H1 (cell line): ENCODE measurements around the gene RBM20. TPM values are rescaled to one million over a fixed set of nuclear protein-coding genes. Genes with fewer than 3 reads are reported as not detected.

Source experiments
- CTCF ChIA-PET: fragments of 300-600 bp; sonication (Branson Sonifier 250); formaldehyde crosslinking; loops from one replicate; lab custom pipeline; 2021; ENCODE audit not compliant: partially characterized antibody; lab: Charles Lee
- POLR2A ChIA-PET: fragments of 300-600 bp; sonication (Branson Sonifier 250); formaldehyde crosslinking; loops from one replicate; lab custom pipeline; 2021; ENCODE audit warnings: inconsistent platforms; ENCODE audit not compliant: partially characterized antibody; lab: Charles Lee
- DNase-seq, 2 experiments: peaks; one replicate each; pipeline versions ENCODE4 v3.0.0 to v3.0.0-alpha.2; 2010 to 2022; ENCODE audit warnings: low spot score in 2 of 2, low read depth in 1 of 2, mixed read lengths in 1 of 2
- FAIRE-seq: peaks from 2 replicates; lab custom pipeline; 2011; peaks lifted over from hg19 to GRCh38; lab: Jason Lieb, UNC
- H2AFZ ChIP-seq: 2 replicates; pipeline ENCODE4 v1.8.1; 2012; ENCODE audit warnings: low read length, inconsistent platforms
- H2AK5ac ChIP-seq: 2 replicates; pipeline ENCODE4 v1.6.1; 2013; ENCODE audit warnings: low read depth, low read length
- H2BK120ac ChIP-seq: replicated peaks from 2 replicates; pipeline ENCODE3; 2013; ENCODE audit warnings: low read depth, low read length, inconsistent platforms
- H2BK12ac ChIP-seq: 2 replicates; pipeline ENCODE4 v1.6.1; 2013; ENCODE audit warnings: low read depth, low read length
- H2BK15ac ChIP-seq: 2 replicates; pipeline ENCODE4 v1.6.1; 2013; ENCODE audit warnings: low read length
- H2BK20ac ChIP-seq: 2 replicates; pipeline ENCODE4 v1.6.1; 2013; ENCODE audit warnings: low read length
- H2BK5ac ChIP-seq: 2 replicates; pipeline ENCODE4 v1.6.1; 2013; ENCODE audit warnings: low read depth, low read length
- H3K14ac ChIP-seq: 2 replicates; pipeline ENCODE4 v1.6.1; 2013; ENCODE audit warnings: inconsistent platforms; ENCODE audit not compliant: insufficient read length
- H3K18ac ChIP-seq: 2 replicates; pipeline ENCODE4 v1.6.1; 2013; ENCODE audit warnings: low read length; ENCODE audit errors: extremely low read depth
- H3K23ac ChIP-seq: 2 replicates; pipeline ENCODE4 v1.6.1; 2013; ENCODE audit warnings: inconsistent platforms; ENCODE audit not compliant: insufficient read length
- H3K23me2 ChIP-seq: 2 replicates; pipeline ENCODE4 v1.6.1; 2013; ENCODE audit warnings: low read depth, low read length
- H3K27ac ChIP-seq: 2 replicates; pipeline ENCODE4 v1.6.1; 2011; ENCODE audit warnings: low read depth, low read length, inconsistent platforms
- H3K27me3 ChIP-seq, 4 experiments: replicated peaks in 1 of 4; 1 replicate in 1 of 4; 2 replicates in 3 of 4; pipeline versions ENCODE4 v1.6.1 to v1.8.1; 2011 to 2013; ENCODE audit warnings: low read length in 3 of 4, mild to moderate bottlenecking in 3 of 4, inconsistent platforms in 2 of 4, mixed read lengths in 2 of 4, moderate library complexity in 1 of 4; ENCODE audit not compliant: control insufficient read depth in 3 of 4, insufficient read depth in 3 of 4; ENCODE audit errors: extremely low read depth in 1 of 4
- H3K36me3 ChIP-seq, 4 experiments: 2 replicates each; pipeline versions ENCODE4 v1.6.1 to v1.8.1; 2011 to 2013; ENCODE audit warnings: mild to moderate bottlenecking in 4 of 4, low read length in 3 of 4, moderate library complexity in 2 of 4, control low read depth in 1 of 4, inconsistent platforms in 1 of 4; ENCODE audit not compliant: insufficient read depth in 4 of 4, control insufficient read depth in 2 of 4
- H3K4ac ChIP-seq: replicated peaks from 2 replicates; pipeline ENCODE3; 2013; ENCODE audit warnings: low read length, low read depth, mixed read lengths, inconsistent platforms; ENCODE audit not compliant: insufficient read length
- H3K4me1 ChIP-seq, 4 experiments: replicated peaks in 1 of 4; 1 replicate in 1 of 4; 2 replicates in 3 of 4; pipeline versions ENCODE4 v1.6.1 to v1.8.1; 2011 to 2013; ENCODE audit warnings: low read length in 3 of 4, inconsistent platforms in 2 of 4, mixed read lengths in 1 of 4; ENCODE audit not compliant: insufficient read depth in 4 of 4, control insufficient read depth in 3 of 4
- H3K4me2 ChIP-seq, 2 experiments: 2 replicates each; pipeline versions ENCODE4 v1.6.1 to v1.8.1; 2011 to 2013; ENCODE audit warnings: low read depth in 2 of 2, low read length in 2 of 2, control low read depth in 1 of 2, inconsistent platforms in 1 of 2, mild to moderate bottlenecking in 1 of 2; ENCODE audit not compliant: insufficient read depth in 1 of 2
- H3K4me3 ChIP-seq, 4 experiments: fragments of 200-600, 300-600 bp in 1 of 4; sonication (generic), shearing (Covaris generic), sonication (Bioruptor Twin) in 1 of 4; 2 replicates each; pipeline versions ENCODE4 v1.5.1 to v1.8.1; 2011 to 2016; ENCODE audit warnings: low read length in 4 of 4, low read depth in 3 of 4, control low read depth in 2 of 4, inconsistent platforms in 2 of 4, mild to moderate bottlenecking in 2 of 4, mixed read lengths in 1 of 4, moderate library complexity in 1 of 4; ENCODE audit not compliant: insufficient read depth in 2 of 4; ENCODE audit errors: extremely low read depth in 1 of 4
- H3K56ac ChIP-seq: replicated peaks from 2 replicates; pipeline ENCODE3; 2013; ENCODE audit warnings: low read depth, mild to moderate bottlenecking, mixed read lengths, low read length, inconsistent platforms; ENCODE audit not compliant: insufficient read length
- H3K79me1 ChIP-seq: 2 replicates; pipeline ENCODE4 v1.6.1; 2013; ENCODE audit warnings: low read depth, low read length, control low read depth
- H3K79me2 ChIP-seq, 2 experiments: 2 replicates each; pipeline versions ENCODE4 v1.6.1 to v1.8.1; 2012 to 2013; ENCODE audit warnings: low read length in 2 of 2, mild to moderate bottlenecking in 2 of 2, inconsistent platforms in 1 of 2; ENCODE audit not compliant: insufficient read depth in 2 of 2, control insufficient read depth in 1 of 2
- H3K9ac ChIP-seq, 4 experiments: replicated peaks in 1 of 4; 1 replicate in 1 of 4; 2 replicates in 3 of 4; pipeline versions ENCODE4 v1.6.1 to v1.8.1; 2011 to 2013; ENCODE audit warnings: low read depth in 3 of 4, low read length in 3 of 4, control low read depth in 2 of 4, mild to moderate bottlenecking in 2 of 4, moderate library complexity in 2 of 4, inconsistent platforms in 1 of 4; ENCODE audit errors: extremely low read depth in 1 of 4
- H3K9me3 ChIP-seq, 2 experiments: 2 replicates each; pipeline versions ENCODE4 v1.6.1 to v1.8.1; 2012 to 2013; ENCODE audit warnings: mild to moderate bottlenecking in 2 of 2, moderate library complexity in 2 of 2, control low read depth in 1 of 2, inconsistent platforms in 1 of 2, low read depth in 1 of 2, low read length in 1 of 2, mixed read lengths in 1 of 2; ENCODE audit not compliant: insufficient read depth in 2 of 2
- H4K20me1 ChIP-seq, 2 experiments: replicated peaks in 1 of 2; 2 replicates each; pipeline versions ENCODE3 to v1.8.1; 2011 to 2013; ENCODE audit warnings: inconsistent platforms in 2 of 2, low read length in 2 of 2, mild to moderate bottlenecking in 1 of 2; ENCODE audit not compliant: insufficient read depth in 2 of 2, control insufficient read depth in 1 of 2
- H4K5ac ChIP-seq: 2 replicates; pipeline ENCODE4 v1.6.1; 2013; ENCODE audit warnings: low read length, low read depth, mixed read lengths, inconsistent platforms; ENCODE audit not compliant: insufficient read length
- H4K8ac ChIP-seq: 2 replicates; pipeline ENCODE4 v1.8.0; 2013; ENCODE audit warnings: mild to moderate bottlenecking, moderate library complexity, low read length, inconsistent platforms; ENCODE audit not compliant: insufficient read depth; ENCODE audit errors: extremely low read depth
- H4K91ac ChIP-seq: replicated peaks from 2 replicates; pipeline ENCODE3; 2013; ENCODE audit warnings: low read length, mixed read lengths, inconsistent platforms; ENCODE audit not compliant: insufficient read length
- KDM1A ChIP-seq: fragments of 200-600, 300-600 bp; sonication (generic); IDR thresholded peaks from 2 replicates; pipeline ENCODE4 v1.7.1; 2016; ENCODE audit warnings: mild to moderate bottlenecking, low read length, borderline replicate concordance
- WGBS, 2 experiments: shearing (Covaris generic) in 1 of 2; methylation state at CpG; one replicate each; pipeline versions ENCODE4 v1.1.6 to v1.1.7; 2013 to 2015; ENCODE audit warnings: low lambda C conversion rate in 2 of 2, mixed read lengths in 2 of 2, inconsistent platforms in 1 of 2, low coverage in 1 of 2, missing lambda C conversion rate in 1 of 2; ENCODE audit not compliant: insufficient replicate concordance in 2 of 2, insufficient coverage in 1 of 2, insufficient read length in 1 of 2; ENCODE audit errors: extremely low coverage in 1 of 2, missing lambda C conversion rate in 1 of 2; 5-methylcytosine and 5-hydroxymethylcytosine counted together
- polyA plus RNA-seq, 7 experiments: library from polyadenylated mRNA; depleted of rRNA in 3 of 7; stranded (reverse) in 5 of 7; unstranded in 2 of 7; fragments of >200 nt in 5 of 7; fragments of 200-250 nt in 2 of 7; gene quantifications; 1 replicate in 5 of 7; 2 replicates in 1 of 7; 4 replicates in 1 of 7; pipeline versions ENCODE4 v1.2.1 to v1.2.3, GENCODE V29; 2011 to 2013; ENCODE audit warnings: missing spikeins in 2 of 7, mixed read lengths in 2 of 7
- total RNA-seq: library from RNA; stranded (reverse); fragmentation: NEBNext Ultra II Directional; extraction: Animal tissue kit (Norgen Biotek cat#: 25700); gene quantifications from 2 replicates; pipeline ENCODE4 v1.2.1, GENCODE V29; 2021
- TF ChIP-seq, protein P1 (sequence below): IDR thresholded peaks from 2 replicates; pipeline ENCODE4 v1.6.1; 2011; ENCODE audit warnings: low read depth, mild to moderate bottlenecking, low read length; ENCODE audit not compliant: insufficient read depth

The RBM20 gene
- total and polyA plus RNA-seq, 2 of the 8 experiments (the other 6 are each of a cell fraction or from before 2014, with no cell fraction given), result 0.05 to 0.63 TPM

DNA sequence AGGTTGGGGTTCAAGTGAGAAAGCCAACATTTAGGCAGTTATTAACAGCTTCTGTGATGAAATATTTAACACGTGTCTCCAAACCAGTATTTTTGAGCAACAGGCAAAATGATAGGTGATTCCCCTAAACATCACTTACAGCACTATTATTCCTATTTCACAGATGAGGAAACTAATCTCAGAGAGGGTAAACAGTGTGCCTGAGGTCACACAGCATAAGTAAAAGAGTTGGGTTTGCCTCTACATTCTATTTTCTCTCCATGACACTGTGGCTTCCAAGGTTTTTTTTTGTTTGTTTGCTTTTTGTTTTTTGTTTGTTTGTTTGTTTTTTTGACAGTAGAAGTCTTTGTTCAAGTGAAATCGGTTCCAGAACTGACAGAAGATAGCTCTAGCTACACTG is 184.4 kb downstream of the RBM20 start:
- H4K91ac ChIP-seq, result no peak overlapping the region
- H2BK20ac ChIP-seq, result no peak overlapping the region
- H2AFZ ChIP-seq, result no peak overlapping the region
- POLR2A ChIA-PET, result no interaction called here
- H3K14ac ChIP-seq, result no peak overlapping the region
- no peak overlapping the region for H2BK15ac ChIP-seq
- H4K5ac ChIP-seq, result no peak overlapping the region
- no peak overlapping the region for H4K8ac ChIP-seq
- no peak overlapping the region for H3K4ac ChIP-seq
- H3K27ac ChIP-seq, result no peak overlapping the region
- H2BK120ac ChIP-seq, result no peak overlapping the region
- no peak overlapping the region for H3K4me2 ChIP-seq
- no peak for DNase-seq
- H3K56ac ChIP-seq, result no peak overlapping the region
- CTCF ChIA-PET, result interaction anchor here (0.7 to 1.5 kb wide), 5 partner anchors 8 to 546 kb away, joined by 3 to 11 read pairs (median 4); no protein-coding TSS in a partner anchor
- H3K9me3 ChIP-seq, result no peaks in the 10 kb centered on the region
- H3K9ac ChIP-seq, result no peak overlapping the region
- no peaks in the 10 kb centered on the region for H3K79me2 ChIP-seq
- H2BK12ac ChIP-seq, result no peak overlapping the region
- H2AK5ac ChIP-seq, result no peak overlapping the region
- no peak overlapping the region for H3K18ac ChIP-seq
- H2BK5ac ChIP-seq, result no peak overlapping the region
- no peaks in the 10 kb centered on the region for H4K20me1 ChIP-seq
- FAIRE-seq, result no peak
- H3K4me1 ChIP-seq, result peaks cover 0 to 4% (median under 1%) of the 10 kb centered on the region in 4 experiments; a peak in 3 of 7 replicates
- WGBS, 2 experiments, result 41% methylated on average over 2 of the region's 2 CpGs; no CpG with 5 or more reads in 1 of the 2 experiments
- H3K27me3 ChIP-seq, result no peaks in the 10 kb centered on the region
- no peaks in the 10 kb centered on the region for H3K23me2 ChIP-seq
- no peaks in the 10 kb centered on the region for H3K79me1 ChIP-seq
- TF ChIP-seq KDM1A, result 0 out of 2 replicates have a peak, but pooled peaks have one; percentile 39
- TF ChIP-seq, protein P1, sequence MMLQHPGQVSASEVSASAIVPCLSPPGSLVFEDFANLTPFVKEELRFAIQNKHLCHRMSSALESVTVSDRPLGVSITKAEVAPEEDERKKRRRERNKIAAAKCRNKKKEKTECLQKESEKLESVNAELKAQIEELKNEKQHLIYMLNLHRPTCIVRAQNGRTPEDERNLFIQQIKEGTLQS, result no peak
- H3K36me3 ChIP-seq, result no peaks in the 10 kb centered on the region
- no peak overlapping the region for H3K23ac ChIP-seq
- no peak overlapping the region for H3K4me3 ChIP-seq
